ENCODE data around the gene LRRC56.

GRCh38 chr11:488992-489391, 48.3 kb upstream of the LRRC56 start:
- no peak for TF ChIP-seq GABPA (IDR thresholded peaks at IDR 0.05 in 1 of 2, conservative IDR thresholded peaks at IDR 0.05 in 1 of 2)
- TF ChIP-seq CTCF (IDR thresholded peaks at IDR 0.05; ENCODE audit: low read depth, low read length, missing input control): no peak
- TF ChIP-seq RXRA (IDR thresholded peaks at IDR 0.05): no peak
- no peak for TF ChIP-seq REST (IDR thresholded peaks at IDR 0.05)
- no peak for TF ChIP-seq YY1 (IDR thresholded peaks at IDR 0.05)

All from liver (tissue), 3 donors.